ENCODE results near the gene SNAPC5. TPM values are rescaled to one million over a fixed set of nuclear protein-coding genes. Genes with fewer than 3 reads are reported as not detected.

Gene SNAPC5, protein sequence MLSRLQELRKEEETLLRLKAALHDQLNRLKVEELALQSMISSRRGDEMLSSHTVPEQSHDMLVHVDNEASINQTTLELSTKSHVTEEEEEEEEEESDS
- total RNA-seq = 25.1 and 37.2 TPM in 2 replicates

GRCh38 chr15:66497502-66498455 lies at the start of gene SNAPC5:
SNAPC5 (minus strand) TSS chr15:66497762; CDS start chr15:66497731, 31 bp downstream.

DNA sequence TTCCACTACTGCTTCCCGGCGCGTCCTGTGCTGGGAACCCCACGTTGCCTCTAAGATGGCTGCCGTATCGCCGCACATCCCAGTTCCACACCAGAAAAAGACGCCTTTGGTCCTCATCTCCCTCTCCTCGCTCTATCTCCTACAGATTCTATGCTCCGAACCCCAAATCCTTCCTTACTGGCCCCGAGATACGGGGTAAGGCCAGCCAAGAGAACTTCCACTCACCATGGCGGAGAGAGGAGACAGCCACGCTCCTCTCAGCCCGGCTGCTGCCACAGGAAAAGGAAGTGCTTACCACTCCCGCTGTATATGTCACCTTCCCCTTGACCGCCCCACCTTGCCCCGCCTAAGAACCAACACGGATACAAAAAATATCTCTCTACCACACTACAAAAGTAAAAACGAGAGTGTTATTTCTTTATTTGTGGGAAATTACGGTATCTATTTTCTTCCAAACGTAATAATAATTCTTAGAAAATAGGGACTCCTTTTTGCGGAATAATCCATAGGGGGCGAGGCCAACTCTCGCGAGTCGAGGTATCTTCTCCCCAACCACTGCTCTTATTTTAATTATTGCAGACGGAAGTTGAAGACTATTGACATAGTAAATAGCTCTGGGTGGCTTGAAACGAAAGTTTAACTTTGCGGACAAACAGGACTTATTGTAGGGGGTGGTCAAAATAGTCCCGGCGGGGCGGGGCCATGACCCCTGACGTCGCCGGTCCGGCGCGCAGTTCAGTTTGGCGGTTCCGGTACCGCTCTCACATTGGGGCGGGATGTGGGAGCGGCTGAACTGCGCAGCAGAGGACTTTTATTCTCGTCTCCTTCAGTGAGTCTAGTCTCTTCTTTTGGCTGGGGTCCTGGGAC lies 7.2 kb upstream of the SNAPC5 start, which contains the start of the genes RPL4 and ZWILCH:
Gene RPL4, minus strand, starts transcription at position 293 of the 867 bp plus-strand sequence. Its CDS starts 65 bp downstream, at position 228.
Gene ZWILCH, plus strand, starts transcription at position 764 of the 867 bp plus-strand sequence. Its CDS starts 13 bp downstream, at position 777.

Other genes with a start within 250 kb of the SNAPC5 start
- not detected in 2 replicates for gene MEGF11, start 244.0 kb downstream of the SNAPC5 start, total RNA-seq
- gene DIS3L, start 204.2 kb downstream of the SNAPC5 start, total RNA-seq = 22.4 and 34.1 TPM in 2 replicates
- 9.9 and 10.0 TPM in 2 replicates for gene TIPIN, start 141.1 kb downstream of the SNAPC5 start, total RNA-seq
- 12.0 and 25.8 TPM in 2 replicates for gene MAP2K1, start 110.8 kb downstream of the SNAPC5 start, total RNA-seq
- 1,294 and 2,763 TPM in 2 replicates for gene RPL4, start 7.1 kb upstream of the SNAPC5 start, total RNA-seq
- 7.8 and 10.7 TPM in 2 replicates for gene ZWILCH, start 7.6 kb upstream of the SNAPC5 start, total RNA-seq
- gene LCTL, start 68.2 kb upstream of the SNAPC5 start, total RNA-seq = 1.0 and 6.0 TPM in 2 replicates
- 24.9 and 37.2 TPM in 2 replicates for gene SMAD6, start 204.5 kb upstream of the SNAPC5 start, total RNA-seq